ENCODE results near the gene METTL25. TPM values are rescaled to one million over a fixed set of nuclear protein-coding genes. Genes with fewer than 3 reads are reported as not detected.

The METTL25 gene
- total RNA-seq, 2 donors from 2014 or later = 9.5 to 10.6 TPM

GRCh38 chr12:82458101-82458500, 99.8 kb downstream of the METTL25 start:
- no peaks in the 10 kb centered on the region for H3K4me1 ChIP-seq (ENCODE audit: control insufficient read depth, insufficient read depth, low read length)
- Mint-ChIP-seq H3K9me3 (no peaks in the 10 kb centered on the region), H3K4me1 (no peaks in the 10 kb centered on the region), H3K27me3 (ENCODE audit: insufficient read depth) (no peaks in the 10 kb centered on the region), H3K36me3 (ENCODE audit: low read depth) (peaks cover 2% of the 10 kb centered on the region), H3K4me3 (no peak overlapping the region), H3K27ac (no peak overlapping the region)
- no peak overlapping the region for H3K4me3 ChIP-seq (ENCODE audit: low read length)
- no peak for TF ChIP-seq CTCF (conservative IDR thresholded peaks at IDR 0.05)
- no peaks in the 10 kb centered on the region for H3K36me3 ChIP-seq (ENCODE audit: control insufficient read depth, insufficient read depth, low read length)
- H3K27me3 ChIP-seq (ENCODE audit: control insufficient read depth, insufficient read depth, low read length, poor library complexity, severe bottlenecking) = no peaks in the 10 kb centered on the region
- WGBS, 2 experiments (ENCODE audit: insufficient coverage in 1 of 2, insufficient read length in 1 of 2) = 89% methylated on average over 1 of the region's 1 CpG; no CpG with 5 or more reads in 1 of the 2 experiments
- no peaks in the 10 kb centered on the region for H3K9me3 ChIP-seq (ENCODE audit: control insufficient read depth, low read length)
- no peak overlapping the region for H3K27ac ChIP-seq (ENCODE audit: low read depth, low read length)
- DNase-seq = no peak
- H3K9ac ChIP-seq (ENCODE audit: extremely low read depth, low read length, poor library complexity, severe bottlenecking) = no peak overlapping the region

- H3K4me3 ChIP-seq (ENCODE audit: low read length) = no peak overlapping the region
- DNase-seq = no peak
- H3K36me3 ChIP-seq (ENCODE audit: control insufficient read depth, insufficient read depth, low read length) = no peaks in the 10 kb centered on the region
- no peaks in the 10 kb centered on the region for H3K4me1 ChIP-seq (ENCODE audit: control insufficient read depth, insufficient read depth, low read length)
- H3K27ac ChIP-seq (ENCODE audit: low read depth, low read length) = no peak overlapping the region
- H3K4me3 Mint-ChIP-seq = no peak overlapping the region
- no peaks in the 10 kb centered on the region for H3K9me3 Mint-ChIP-seq
- H3K9me3 ChIP-seq (ENCODE audit: control insufficient read depth, low read length) = no peaks in the 10 kb centered on the region
- peaks cover 2% of the 10 kb centered on the region for H3K36me3 Mint-ChIP-seq (ENCODE audit: low read depth)
- no peak overlapping the region for H3K9ac ChIP-seq (ENCODE audit: extremely low read depth, low read length, poor library complexity, severe bottlenecking)
- H3K27me3 Mint-ChIP-seq (ENCODE audit: insufficient read depth) = no peaks in the 10 kb centered on the region
- WGBS, 2 experiments (ENCODE audit: insufficient coverage in 1 of 2, insufficient read length in 1 of 2) = 100% methylated on average over 1 of the region's 1 CpG; no CpG with 5 or more reads in 1 of the 2 experiments
- no peak for TF ChIP-seq CTCF (conservative IDR thresholded peaks at IDR 0.05)
- H3K27ac Mint-ChIP-seq = no peak overlapping the region
- H3K27me3 ChIP-seq (ENCODE audit: control insufficient read depth, insufficient read depth, low read length, poor library complexity, severe bottlenecking) = no peaks in the 10 kb centered on the region
- no peaks in the 10 kb centered on the region for H3K4me1 Mint-ChIP-seq
Measured at GRCh38 chr12:82461393-82461792, 103.1 kb downstream of the METTL25 start.

GRCh38 chr12:82461836-82462235, 103.5 kb downstream of the METTL25 start:
- Histone ChIP-seq H3K9ac (ENCODE audit: extremely low read depth, low read length, poor library complexity, severe bottlenecking) (no peak overlapping the region), H3K9me3 (ENCODE audit: control insufficient read depth, low read length) (no peaks in the 10 kb centered on the region), H3K36me3 (ENCODE audit: control insufficient read depth, insufficient read depth, low read length) (no peaks in the 10 kb centered on the region), H3K4me1 (ENCODE audit: control insufficient read depth, insufficient read depth, low read length) (no peaks in the 10 kb centered on the region), H3K27me3 (ENCODE audit: control insufficient read depth, insufficient read depth, low read length, poor library complexity, severe bottlenecking) (no peaks in the 10 kb centered on the region), H3K4me3 (ENCODE audit: low read length) (no peak overlapping the region), H3K27ac (ENCODE audit: low read depth, low read length) (no peak overlapping the region)
- Mint-ChIP-seq H3K27me3 (ENCODE audit: insufficient read depth) (no peaks in the 10 kb centered on the region), H3K4me3 (no peak overlapping the region), H3K9me3 (no peaks in the 10 kb centered on the region), H3K36me3 (ENCODE audit: low read depth) (peaks cover 2% of the 10 kb centered on the region), H3K4me1 (no peaks in the 10 kb centered on the region), H3K27ac (no peak overlapping the region)
- WGBS, 2 experiments (ENCODE audit: insufficient coverage in 1 of 2, insufficient read length in 1 of 2) = 0 to 65% methylated on average over 1 to 3 of the region's 3 CpGs
- TF ChIP-seq CTCF (conservative IDR thresholded peaks at IDR 0.05) = no peak
- no peak for DNase-seq

Data from endodermal cell (in vitro differentiated cells).